Peyer's patch (tissue), 4 donors: ENCODE data around the gene FZR1. TPM values are rescaled to one million over a fixed set of nuclear protein-coding genes. Genes with fewer than 3 reads are reported as not detected.
A peak's percentile ranks its signal among the peaks of the same experiment; 100 is the strongest.

Source experiments
- DNase-seq, 3 donors: peaks; one replicate each; pipeline ENCODE4 v3.0.0-alpha.2; 2017 to 2019
- H3K27ac ChIP-seq, 4 donors: fragments of 200-600 bp; sonication (generic); one replicate each; pipeline ENCODE4 v1.5.1; 2016 to 2019
- H3K27me3 ChIP-seq, 2 donors: fragments of 200-600 bp; sonication (generic); one replicate each; pipeline ENCODE4 v1.5.1; 2019
- H3K36me3 ChIP-seq, 3 donors: fragments of 200-600 bp; sonication (generic); one replicate each; pipeline ENCODE4 v1.5.1; 2016 to 2019
- H3K4me1 ChIP-seq, 4 donors: fragments of 200-600 bp; sonication (generic); one replicate each; pipeline ENCODE4 v1.5.1; 2016 to 2019
- H3K4me3 ChIP-seq, 4 donors: fragments of 200-600 bp; sonication (generic); 1 replicate in 3 of 4; 2 replicates in 1 of 4; pipeline ENCODE4 v1.5.1; 2016 to 2019; ENCODE audit warnings: mild to moderate bottlenecking in 1 of 4
- H3K9me3 ChIP-seq, 4 donors: fragments of 200-600 bp; sonication (generic); one replicate each; pipeline ENCODE4 v1.5.1; 2016 to 2019; ENCODE audit warnings: mild to moderate bottlenecking in 1 of 4
- CTCF ChIP-seq, 6 experiments: fragments of 450-650 bp in 4 of 6; fragments of 200-600 bp in 2 of 6; sonication (generic) in 1 of 6; IDR thresholded peaks; one replicate each; pipeline ENCODE4 v1.5.1; 2017 to 2019; ENCODE audit warnings: antibody characterized with exemption in 6 of 6, mild to moderate bottlenecking in 3 of 6, moderate library complexity in 1 of 6
- POLR2A ChIP-seq, 2 donors: fragments of 450-650 bp; IDR thresholded peaks; one replicate each; pipeline ENCODE4 v1.5.1; 2017; ENCODE audit warnings: antibody characterized with exemption in 2 of 2, mild to moderate bottlenecking in 2 of 2, moderate library complexity in 2 of 2
- total RNA-seq, 4 donors: library from RNA; depleted of rRNA; stranded (reverse); fragments of >200 nt; gene quantifications; one replicate each; pipeline ENCODE4 v1.1.0, GENCODE V29; 2016

The FZR1 gene
- total RNA-seq, 4 donors from 2014 or later = 24.8 to 75.1 (median 38.7) TPM

DNA sequence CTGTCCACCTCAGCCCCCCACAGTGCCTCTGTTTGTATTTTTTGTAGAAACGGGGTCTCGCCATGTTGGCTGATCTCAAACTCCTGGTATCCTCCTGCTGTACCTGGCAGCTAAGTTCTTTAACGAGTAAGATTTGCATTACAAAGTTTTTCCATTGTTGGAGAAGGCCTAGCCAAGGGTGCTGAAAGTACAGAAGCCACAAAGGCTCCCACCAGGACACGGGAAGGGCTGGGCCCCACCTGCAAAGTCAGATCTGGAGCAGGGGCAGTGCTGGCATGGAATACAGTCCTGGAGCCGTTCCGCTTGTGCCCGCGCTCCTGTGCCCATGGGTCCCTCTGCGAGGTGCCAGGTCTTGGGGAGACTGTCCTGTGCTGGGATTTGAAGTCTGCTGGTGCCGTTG, 12.1 kb downstream of the FZR1 start:
- Histone ChIP-seq H3K4me1 (peaks cover 0 to 31% (median 5%) of the 10 kb centered on the region in 4 donors), H3K27ac (no peak overlapping the region), H3K36me3 (peaks cover 0 to 20% (median 0%) of the 10 kb centered on the region in 3 donors), H3K9me3 (no peaks in the 10 kb centered on the region), H3K4me3 (no peak overlapping the region), H3K27me3 (no peaks in the 10 kb centered on the region)
- TF ChIP-seq CTCF (IDR thresholded peaks at IDR 0.05) (no peak), POLR2A (IDR thresholded peaks at IDR 0.05) (no peak)
- DNase-seq = no peak

GRCh38 chr19:3518659-3519058, 12.5 kb downstream of the FZR1 start:
- H3K4me1 ChIP-seq = peaks cover 0 to 29% (median 5%) of the 10 kb centered on the region in 4 donors
- TF ChIP-seq POLR2A (IDR thresholded peaks at IDR 0.05) = no peak
- no peak for TF ChIP-seq CTCF (IDR thresholded peaks at IDR 0.05)
- no peaks in the 10 kb centered on the region for H3K9me3 ChIP-seq
- peaks cover 0 to 24% (median 0%) of the 10 kb centered on the region in 3 donors for H3K36me3 ChIP-seq
- H3K27ac ChIP-seq = no peak overlapping the region
- no peak for DNase-seq
- H3K27me3 ChIP-seq = no peaks in the 10 kb centered on the region
- no peak overlapping the region for H3K4me3 ChIP-seq

- TF ChIP-seq POLR2A (IDR thresholded peaks at IDR 0.05) (no peak), CTCF (IDR thresholded peaks at IDR 0.05) (no peak)
These were observed 13.0 kb downstream of the FZR1 start for GRCh38 chr19:3519126-3519525.

GRCh38 chr19:3520166-3521103, 14.3 kb downstream of the FZR1 start:
- H3K4me3 ChIP-seq = no peak overlapping the region
- TF ChIP-seq CTCF (IDR thresholded peaks at IDR 0.05) (no peak), POLR2A (IDR thresholded peaks at IDR 0.05) (no peak)
- no peaks in the 10 kb centered on the region for H3K9me3 ChIP-seq
- peaks cover 0 to 29% (median 5%) of the 10 kb centered on the region in 4 donors for H3K4me1 ChIP-seq
- H3K36me3 ChIP-seq = peaks cover 0 to 39% (median 0%) of the 10 kb centered on the region in 3 donors
- DNase-seq = peak in 2 of 3 donors; percentile 84 to 86
- no peaks in the 10 kb centered on the region for H3K27me3 ChIP-seq
- peak overlapping the region in 2 of 4 donors; percentile 46 to 82 for H3K27ac ChIP-seq

More at GRCh38 chr19:3519126-3519525, 13.0 kb downstream of the FZR1 start:
- Histone ChIP-seq H3K36me3 (peaks cover 0 to 29% (median 0%) of the 10 kb centered on the region in 3 donors), H3K27me3 (no peaks in the 10 kb centered on the region), H3K9me3 (no peaks in the 10 kb centered on the region), H3K27ac (no peak overlapping the region), H3K4me1 (peaks cover 0 to 29% (median 5%) of the 10 kb centered on the region in 4 donors), H3K4me3 (no peak overlapping the region)
- DNase-seq = no peak

DNA sequence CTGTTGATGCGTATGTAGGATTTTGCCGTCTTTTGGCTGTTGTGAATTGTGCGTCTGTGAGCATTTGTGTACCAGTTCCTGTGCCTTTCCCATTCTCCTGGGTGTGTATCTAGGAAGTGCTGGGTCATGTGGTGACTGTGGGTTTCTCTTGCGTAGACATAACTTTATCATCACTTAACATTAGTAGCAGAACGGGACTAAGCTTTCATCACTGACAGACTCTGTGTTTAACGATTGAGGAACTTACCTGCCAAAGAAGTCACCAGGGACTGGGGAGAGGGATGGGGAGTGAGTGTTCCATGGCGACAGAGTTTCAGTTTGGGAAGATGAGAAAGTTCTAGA, 15.0 kb downstream of the FZR1 start:
- Histone ChIP-seq H3K27me3 (no peaks in the 10 kb centered on the region), H3K4me3 (no peak overlapping the region), H3K36me3 (peaks cover 0 to 45% (median 0%) of the 10 kb centered on the region in 3 donors), H3K27ac (peak overlapping the region in 1 of 4 donors; percentile 82), H3K9me3 (no peaks in the 10 kb centered on the region), H3K4me1 (peaks cover 0 to 27% (median 4%) of the 10 kb centered on the region in 4 donors)
- TF ChIP-seq CTCF (IDR thresholded peaks at IDR 0.05) (no peak), POLR2A (IDR thresholded peaks at IDR 0.05) (no peak)
- no peak for DNase-seq
